Breast epithelium (tissue), 4 donors: ENCODE data around the gene NAV2. TPM values are rescaled to one million over a fixed set of nuclear protein-coding genes. Genes with fewer than 3 reads are reported as not detected.

Source experiments
- DNase-seq, 2 donors: peaks; one replicate each; pipeline ENCODE4 v3.0.0-alpha.2; 2019; ENCODE audit warnings: low spot score in 2 of 2
- H3K27ac ChIP-seq, 2 donors: fragments of 200-600 bp; sonication (generic) in 1 of 2; one replicate each; pipeline ENCODE4 v1.5.1; 2016 to 2019; ENCODE audit warnings: mild to moderate bottlenecking in 1 of 2
- H3K27me3 ChIP-seq, 2 donors: fragments of 200-600 bp; sonication (generic) in 1 of 2; one replicate each; pipeline versions ENCODE4 v1.5.1 to v1.6.0; 2017 to 2019; ENCODE audit warnings: control low read depth in 1 of 2, mild to moderate bottlenecking in 1 of 2
- H3K36me3 ChIP-seq: fragments of 200-600 bp; one replicate; pipeline ENCODE4 v1.5.1; 2019
- H3K4me1 ChIP-seq, 2 donors: fragments of 200-600 bp; sonication (generic); one replicate each; pipeline ENCODE4 v1.5.1; 2016 to 2019; ENCODE audit warnings: control low read depth in 1 of 2
- H3K4me3 ChIP-seq, 3 donors: fragments of 200-600 bp; sonication (generic); 1 replicate in 2 of 3; 2 replicates in 1 of 3; pipeline ENCODE4 v1.5.1; 2016 to 2019; ENCODE audit warnings: mild to moderate bottlenecking in 3 of 3, moderate library complexity in 2 of 3
- H3K9me3 ChIP-seq, 2 donors: fragments of 200-600 bp; sonication (generic) in 1 of 2; one replicate each; pipeline ENCODE4 v1.5.1; 2016 to 2019; ENCODE audit warnings: control low read depth in 1 of 2
- CTCF ChIP-seq, 3 donors: fragments of 450-650 bp; IDR thresholded peaks; one replicate each; pipeline ENCODE4 v1.5.1; 2016 to 2017; ENCODE audit warnings: antibody characterized with exemption in 3 of 3, mild to moderate bottlenecking in 3 of 3, moderate library complexity in 3 of 3
- POLR2A ChIP-seq: fragments of 450-650 bp; IDR thresholded peaks from one replicate; pipeline ENCODE4 v1.6.1; 2016; ENCODE audit warnings: antibody characterized with exemption, mild to moderate bottlenecking, moderate library complexity
- POLR2AphosphoS5 ChIP-seq, 3 donors: sonication (generic); formaldehyde crosslinking; IDR thresholded peaks; one replicate each; pipeline ENCODE4 v1.6.1; 2017; ENCODE audit warnings: antibody characterized with exemption in 3 of 3
- intact Hi-C: fragments of 100-400 bp; cut with DNase I; formaldehyde crosslinking; loops from one replicate; pipeline ENCODE4 v1.15.1; 2023; ENCODE audit warnings: low total_unique reads
- total RNA-seq, 3 donors: library from RNA; depleted of rRNA; stranded (reverse); fragments of >200 nt; gene quantifications; one replicate each; pipeline ENCODE4 v1.1.0, GENCODE V29; 2016

Gene NAV2
- total RNA-seq, 3 donors from 2014 or later = 28.2 to 61.8 (median 31.4) TPM

- Histone ChIP-seq H3K9me3 (no peaks in the 10 kb centered on the region), H3K27ac (peak overlapping the region; percentile 92 to 93), H3K27me3 (peaks cover 3 to 23% of the 10 kb centered on the region in 2 donors), H3K4me1 (peaks cover 6 to 7% of the 10 kb centered on the region in 2 donors), H3K4me3 (peak overlapping the region; percentile 67 to 87 (median 77)), H3K36me3 (no peaks in the 10 kb centered on the region)
- TF ChIP-seq POLR2AphosphoS5 (IDR thresholded peaks at IDR 0.05) = no peak
- no peak for TF ChIP-seq CTCF (IDR thresholded peaks at IDR 0.05)
- TF ChIP-seq POLR2A = no peak
- intact Hi-C loops = loop anchor here (5.0 kb wide), 1 partner anchor 350 kb away; no protein-coding TSS in a partner anchor
- DNase-seq = no peak
Measured at GRCh38 chr11:19711911-19712280, 741 bp upstream of the NAV2 start.

GRCh38 chr11:19713196-19714021 is 772 bp downstream of the NAV2 start:
- no peak for DNase-seq
- Histone ChIP-seq H3K36me3 (no peaks in the 10 kb centered on the region), H3K27me3 (peaks cover 3 to 23% of the 10 kb centered on the region in 2 donors), H3K9me3 (no peaks in the 10 kb centered on the region), H3K27ac (peak overlapping the region; percentile 92 to 93), H3K4me1 (peaks cover 6 to 7% of the 10 kb centered on the region in 2 donors), H3K4me3 (peak overlapping the region; percentile 67 to 87 (median 77))
- intact Hi-C loops = loop anchor here (5.0 kb wide), 1 partner anchor 351 kb away; no protein-coding TSS in a partner anchor
- TF ChIP-seq POLR2A (no peak), POLR2AphosphoS5 (IDR thresholded peaks at IDR 0.05) (no peak), CTCF (IDR thresholded peaks at IDR 0.05) (no peak)

- DNase-seq = no peak
- TF ChIP-seq CTCF (IDR thresholded peaks at IDR 0.05) (no peak), POLR2AphosphoS5 (IDR thresholded peaks at IDR 0.05) (peak in 1 of 3 donors; percentile 3)
- peaks cover 6 to 7% of the 10 kb centered on the region in 2 donors for H3K4me1 ChIP-seq
- intact Hi-C loops = loop anchor here (5.0 kb wide), 1 partner anchor 352 kb away; no protein-coding TSS in a partner anchor
- no peaks in the 10 kb centered on the region for H3K9me3 ChIP-seq
- no peaks in the 10 kb centered on the region for H3K36me3 ChIP-seq
- H3K27ac ChIP-seq = peak overlapping the region; percentile 92 to 93
- peak overlapping the region; percentile 67 to 87 (median 77) for H3K4me3 ChIP-seq
- peaks cover 3 to 23% of the 10 kb centered on the region in 2 donors for H3K27me3 ChIP-seq
Measured at GRCh38 chr11:19714022-19714386, 1.4 kb downstream of the NAV2 start.

GRCh38 chr11:19714387-19715363 is 2.0 kb downstream of the NAV2 start:
- DNase-seq = peak in 1 of 2 donors; percentile 85

More at GRCh38 chr11:19714387-19715363, 2.0 kb downstream of the NAV2 start:
- intact Hi-C loops = loop anchor here (5.0 kb wide), 1 partner anchor 352 kb away; no protein-coding TSS in a partner anchor
- Histone ChIP-seq H3K4me1 (peaks cover 6 to 7% of the 10 kb centered on the region in 2 donors), H3K4me3 (peak overlapping the region; percentile 67 to 87 (median 77)), H3K27me3 (peaks cover 3 to 23% of the 10 kb centered on the region in 2 donors), H3K36me3 (no peaks in the 10 kb centered on the region), H3K9me3 (no peaks in the 10 kb centered on the region), H3K27ac (peak overlapping the region; percentile 92 to 93)
- TF ChIP-seq CTCF (IDR thresholded peaks at IDR 0.05) (no peak), POLR2AphosphoS5 (IDR thresholded peaks at IDR 0.05) (peak in 2 of 3 donors; percentile 4 to 15)
